Measurements from ENCODE around the gene SEMA3D. TPM values are rescaled to one million over a fixed set of nuclear protein-coding genes. Genes with fewer than 3 reads are reported as not detected.

SEMA3D gene
- total RNA-seq, 2 experiments from 2014 or later, result not detected

DNA sequence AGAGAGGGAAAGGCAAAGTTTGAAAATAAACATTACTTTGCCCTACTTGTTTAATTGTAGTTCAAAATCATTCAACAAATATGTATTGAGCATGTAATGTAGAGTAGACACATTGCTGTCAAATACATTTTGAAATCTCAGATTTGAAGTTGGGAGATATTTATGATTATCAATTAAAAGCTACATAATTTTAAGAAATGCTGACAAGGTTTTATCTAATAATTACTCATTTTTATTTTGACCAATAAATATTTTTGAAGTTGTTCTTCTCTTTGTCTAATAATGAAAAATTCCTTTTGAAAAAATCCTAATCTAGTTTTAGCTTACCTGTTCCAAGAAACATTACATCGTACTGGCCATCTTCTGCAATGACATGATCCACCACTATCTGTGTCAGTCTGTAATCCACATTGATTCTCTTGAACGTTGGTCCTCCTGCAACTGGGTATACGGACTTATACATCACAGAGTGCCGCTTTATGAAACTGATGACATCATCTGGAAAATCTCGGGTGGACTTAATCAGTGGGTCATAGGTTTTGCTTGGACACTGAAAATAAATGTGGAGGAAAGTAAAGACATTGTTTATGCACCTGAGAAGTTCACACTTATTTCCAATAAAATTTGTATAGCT lies 164.7 kb downstream of the SEMA3D start:
- intact Hi-C loops (cut with DNase I, micrococcal nuclease), result no loop called here
- POLR2A ChIA-PET, result no interaction called here
- peaks cover 3% of the 10 kb centered on the region for H3K27me3 Mint-ChIP-seq
- CTCF ChIA-PET, result interaction anchor here (0.8 to 5.1 kb wide), 6 partner anchors 8 to 1087 kb away, joined by 3 to 35 read pairs (median 3); no protein-coding TSS in a partner anchor
- ATAC-seq (no peak), DNase-seq (no peak)
- no peak overlapping the region for H3K4me3 Mint-ChIP-seq
- no peaks in the 10 kb centered on the region for H3K36me3 Mint-ChIP-seq (ENCODE audit: low read depth)
- H3K27ac Mint-ChIP-seq, result no peak overlapping the region
- no peaks in the 10 kb centered on the region for H3K4me1 Mint-ChIP-seq
- no peaks in the 10 kb centered on the region for H3K9me3 Mint-ChIP-seq (ENCODE audit: low read depth)

DNA sequence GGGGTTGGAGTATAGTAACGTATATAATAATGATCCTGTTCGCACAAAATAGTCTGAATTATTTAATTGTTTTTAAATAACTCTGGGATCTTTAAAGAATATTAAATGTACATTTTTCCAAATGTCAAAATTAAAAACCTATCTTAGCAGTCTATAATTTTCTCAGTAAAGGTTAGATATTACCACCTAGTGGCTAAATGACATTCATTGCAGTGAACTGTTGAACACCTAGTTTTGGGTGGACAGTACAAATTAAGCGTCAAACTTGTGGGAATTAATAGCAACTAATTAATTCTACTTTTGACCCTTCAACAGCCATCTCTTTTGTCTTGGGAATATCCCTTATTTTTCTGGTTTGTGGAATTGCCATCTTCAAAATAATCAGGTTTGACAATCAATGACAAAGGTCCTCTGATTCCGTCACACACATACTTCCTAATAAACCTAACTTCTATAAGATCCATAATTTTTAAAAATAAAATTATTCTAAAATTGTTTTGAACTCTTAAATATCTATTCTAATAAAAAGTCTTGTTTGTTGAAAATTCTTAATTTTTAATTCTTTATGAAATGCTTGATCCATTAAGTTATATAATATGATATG lies 165.7 kb downstream of the SEMA3D start:
- ChIA-PET POLR2A (no interaction called here), CTCF (interaction anchor here (1.2 to 5.1 kb wide), 5 partner anchors 9 to 1086 kb away, joined by 3 to 35 read pairs (median 3); no protein-coding TSS in a partner anchor)

DNA sequence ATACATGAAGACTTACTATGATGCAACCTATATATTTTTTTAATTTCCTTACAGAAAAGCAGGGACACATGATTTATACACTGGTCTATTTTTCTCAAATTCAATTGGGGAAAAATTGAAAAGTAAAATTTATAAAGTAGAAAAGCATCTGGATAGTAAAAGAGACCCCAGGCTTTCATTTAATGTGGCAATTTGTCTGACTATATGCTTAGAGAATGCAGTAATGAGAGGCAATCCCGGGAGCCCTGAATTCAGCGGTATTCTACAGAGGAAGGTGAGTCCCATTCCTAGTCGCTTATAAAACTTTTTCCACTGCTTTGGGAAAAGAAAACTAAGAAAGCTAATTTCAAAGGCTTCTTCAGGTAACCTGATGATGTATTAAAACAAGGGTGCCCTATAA lies 167.1 kb downstream of the SEMA3D start:
- no peaks in the 10 kb centered on the region for H3K4me1 Mint-ChIP-seq
- no peak overlapping the region for H3K4me3 Mint-ChIP-seq
- no peaks in the 10 kb centered on the region for H3K36me3 Mint-ChIP-seq (ENCODE audit: low read depth)
- POLR2A ChIA-PET, result no interaction called here
- CTCF ChIA-PET, result interaction anchor here (0.6 to 1.3 kb wide), 2 partner anchors 8 to 1041 kb away, joined by 3 read pairs; no protein-coding TSS in a partner anchor
- intact Hi-C loops (cut with DNase I, micrococcal nuclease), result no loop called here
- no peak for ATAC-seq
- no peak for DNase-seq
- peaks cover 3% of the 10 kb centered on the region for H3K27me3 Mint-ChIP-seq
- no peak overlapping the region for H3K27ac Mint-ChIP-seq
- H3K9me3 Mint-ChIP-seq (ENCODE audit: low read depth), result no peaks in the 10 kb centered on the region

More for the DNA sequence above, 165.7 kb downstream of the SEMA3D start:
- no peaks in the 10 kb centered on the region for H3K9me3 Mint-ChIP-seq (ENCODE audit: low read depth)
- DNase-seq, result no peak
- intact Hi-C loops (cut with DNase I, micrococcal nuclease), result no loop called here
- no peaks in the 10 kb centered on the region for H3K36me3 Mint-ChIP-seq (ENCODE audit: low read depth)
- ATAC-seq, result no peak
- no peak overlapping the region for H3K27ac Mint-ChIP-seq
- H3K4me3 Mint-ChIP-seq, result no peak overlapping the region
- H3K4me1 Mint-ChIP-seq, result no peaks in the 10 kb centered on the region
- peaks cover 3% of the 10 kb centered on the region for H3K27me3 Mint-ChIP-seq

DNA sequence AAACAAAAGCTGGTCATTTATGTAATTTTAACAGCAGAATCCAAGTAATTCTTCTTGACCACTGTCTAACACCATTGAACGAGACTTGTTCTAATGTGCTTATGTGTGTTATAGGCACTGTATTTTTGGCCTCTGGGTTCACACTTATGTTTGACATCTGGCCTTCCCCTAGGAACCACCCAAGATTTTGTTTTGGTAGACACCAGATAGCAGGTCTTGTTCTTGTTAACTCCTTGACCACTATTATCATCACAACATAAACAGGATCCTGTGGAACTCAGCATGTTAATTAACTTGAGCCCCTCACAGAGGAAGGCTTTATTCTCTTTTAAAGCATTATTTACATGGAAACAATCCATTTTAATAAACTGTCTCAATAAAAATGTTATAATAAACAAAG lies 167.7 kb downstream of the SEMA3D start:
- POLR2A ChIA-PET, result interaction anchor here (0.5 kb wide), 1 partner anchor 1040 kb away, joined by 3 read pairs; no protein-coding TSS in a partner anchor
- Mint-ChIP-seq H3K27me3 (peaks cover 3% of the 10 kb centered on the region), H3K4me1 (no peaks in the 10 kb centered on the region), H3K4me3 (no peak overlapping the region), H3K9me3 (ENCODE audit: low read depth) (no peaks in the 10 kb centered on the region), H3K27ac (no peak overlapping the region), H3K36me3 (ENCODE audit: low read depth) (no peaks in the 10 kb centered on the region)
- ATAC-seq (no peak), DNase-seq (no peak)
- CTCF ChIA-PET, result interaction anchor here (0.6 to 0.8 kb wide), 2 partner anchors 1081 to 1083 kb away, joined by 3 read pairs; no protein-coding TSS in a partner anchor
- intact Hi-C loops (cut with DNase I, micrococcal nuclease), result no loop called here

DNA sequence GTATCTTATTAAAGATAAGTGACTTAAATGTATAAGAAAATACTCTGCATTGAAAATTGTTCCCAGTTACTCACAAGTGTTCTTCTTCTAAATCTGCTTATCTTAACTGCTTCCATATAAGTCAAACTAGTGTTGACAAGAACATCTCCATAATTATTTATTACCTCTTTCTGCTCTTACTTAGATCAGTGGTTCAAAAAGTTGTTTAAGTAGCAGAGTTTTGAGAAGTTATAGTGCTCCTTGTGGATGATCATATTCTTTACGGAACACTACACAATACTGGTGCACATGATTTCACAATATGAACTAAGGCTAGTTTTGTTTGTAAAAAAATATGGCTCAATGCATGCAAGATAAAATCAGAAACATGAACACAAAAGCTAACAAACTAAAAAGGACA lies 168.4 kb downstream of the SEMA3D start:
- H3K27me3 Mint-ChIP-seq, result peaks cover 3% of the 10 kb centered on the region
- DNase-seq (no peak), ATAC-seq (no peak)
- H3K4me1 Mint-ChIP-seq, result no peaks in the 10 kb centered on the region
- H3K4me3 Mint-ChIP-seq, result no peak overlapping the region
- ChIA-PET POLR2A (interaction anchor here (0.5 kb wide), 1 partner anchor 1039 kb away, joined by 3 read pairs; no protein-coding TSS in a partner anchor), CTCF (interaction anchor here (0.6 to 0.8 kb wide), 3 partner anchors 1080 to 1866 kb away, joined by 3 read pairs; no protein-coding TSS in a partner anchor)
- H3K27ac Mint-ChIP-seq, result no peak overlapping the region
- intact Hi-C loops (cut with DNase I, micrococcal nuclease), result no loop called here
- H3K9me3 Mint-ChIP-seq (ENCODE audit: low read depth), result no peaks in the 10 kb centered on the region
- no peaks in the 10 kb centered on the region for H3K36me3 Mint-ChIP-seq (ENCODE audit: low read depth)

DNA sequence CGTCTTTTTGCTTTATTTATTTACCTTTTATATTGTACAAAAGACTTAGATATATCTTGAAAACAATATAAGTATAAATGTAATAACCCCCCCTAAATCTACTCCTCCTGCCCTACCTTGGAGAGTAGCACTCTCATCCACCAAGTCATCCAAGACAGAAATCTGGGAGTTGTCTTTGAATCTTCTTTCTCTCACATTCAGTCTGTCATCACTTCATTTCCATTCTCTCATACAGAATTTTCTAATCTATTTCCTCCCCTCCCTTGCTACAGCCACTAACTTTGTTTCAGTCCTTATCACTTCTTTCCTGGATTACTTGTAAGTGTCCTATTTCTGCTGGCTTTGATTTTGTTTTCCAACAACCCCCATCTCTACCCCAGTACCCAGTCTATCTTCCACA lies 170.6 kb downstream of the SEMA3D start:
- DNase-seq, result no peak
- ATAC-seq, result no peak
- no peaks in the 10 kb centered on the region for H3K36me3 Mint-ChIP-seq (ENCODE audit: low read depth)
- no peaks in the 10 kb centered on the region for H3K9me3 Mint-ChIP-seq (ENCODE audit: low read depth)
- H3K27me3 Mint-ChIP-seq, result peaks cover 3% of the 10 kb centered on the region
- H3K27ac Mint-ChIP-seq, result no peak overlapping the region
- ChIA-PET POLR2A (no interaction called here), CTCF (no interaction called here)
- H3K4me1 Mint-ChIP-seq, result no peaks in the 10 kb centered on the region
- intact Hi-C loops (cut with DNase I, micrococcal nuclease), result no loop called here
- no peak overlapping the region for H3K4me3 Mint-ChIP-seq

DNA sequence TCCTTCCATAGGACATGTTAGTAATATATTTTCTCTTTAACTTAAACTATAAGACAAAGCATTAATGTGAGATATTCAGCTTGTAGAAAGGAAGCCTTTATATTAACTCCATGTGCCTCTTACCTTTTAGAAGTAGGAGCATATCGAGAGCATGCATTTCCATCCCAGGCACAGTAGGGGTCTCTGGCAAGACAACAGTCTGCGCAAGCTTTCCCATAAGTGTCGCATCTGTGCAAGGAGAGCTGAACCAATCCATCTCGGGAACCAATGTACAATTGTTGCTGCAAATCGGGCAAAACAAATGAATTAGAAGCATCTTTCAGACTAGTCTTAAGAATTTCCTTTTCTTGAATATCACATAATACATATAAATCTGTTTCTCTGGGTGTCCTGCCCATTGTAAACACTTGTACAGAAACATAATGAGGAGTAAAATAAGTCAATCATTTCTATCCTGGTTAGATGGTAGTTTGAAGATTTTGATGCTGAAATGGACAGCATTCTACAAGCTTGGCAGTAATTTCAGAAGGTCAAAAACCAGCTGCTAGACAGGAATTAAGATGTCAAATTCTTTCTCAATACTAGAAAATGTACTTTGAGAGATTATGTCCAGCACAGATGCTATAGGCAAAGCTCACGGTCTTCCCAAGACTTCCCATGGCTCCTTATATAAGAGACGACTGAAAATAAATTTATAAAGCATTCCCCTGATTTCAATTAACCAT lies 171.8 kb downstream of the SEMA3D start:
- Mint-ChIP-seq H3K36me3 (ENCODE audit: low read depth) (no peaks in the 10 kb centered on the region), H3K27ac (no peak overlapping the region)
- intact Hi-C loops (cut with DNase I, micrococcal nuclease), result no loop called here

DNA sequence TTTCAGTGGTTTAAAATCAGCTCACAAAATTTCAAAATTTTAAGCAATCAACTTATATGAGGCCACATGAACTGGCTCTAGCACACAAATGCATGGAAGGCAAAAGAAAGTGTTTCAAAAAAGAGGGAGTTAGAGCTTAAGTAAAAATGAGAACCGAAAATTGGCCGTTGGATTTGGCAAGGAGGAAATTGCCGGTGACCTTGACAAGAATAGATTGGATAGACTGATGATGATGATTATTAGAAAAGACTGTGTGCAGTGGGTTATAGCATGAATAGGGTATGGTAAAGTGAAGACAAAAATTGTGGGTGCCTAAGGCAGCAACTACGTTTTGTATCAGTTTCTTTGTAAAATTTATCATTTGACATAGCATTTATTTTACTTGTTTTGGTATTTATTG lies 175.7 kb downstream of the SEMA3D start:
- intact Hi-C loops (cut with DNase I, micrococcal nuclease), result loop anchor here in 1 of 2 experiments (1.0 kb wide), 1 partner anchor 12 kb away; no protein-coding TSS in a partner anchor
- Mint-ChIP-seq H3K4me1 (no peaks in the 10 kb centered on the region), H3K27ac (no peak overlapping the region), H3K9me3 (ENCODE audit: low read depth) (no peaks in the 10 kb centered on the region), H3K27me3 (no peaks in the 10 kb centered on the region), H3K4me3 (no peak overlapping the region), H3K36me3 (ENCODE audit: low read depth) (no peaks in the 10 kb centered on the region)
- POLR2A ChIA-PET, result no interaction called here
- DNase-seq (no peak), ATAC-seq (no peak)
- CTCF ChIA-PET, result interaction anchor here (0.8 to 0.9 kb wide), 2 partner anchors 9 to 12 kb away, joined by 3 read pairs; no protein-coding TSS in a partner anchor

More for the DNA sequence above, 171.8 kb downstream of the SEMA3D start:
- ATAC-seq (no peak), DNase-seq (no peak)
- Mint-ChIP-seq H3K4me3 (no peak overlapping the region), H3K4me1 (no peaks in the 10 kb centered on the region), H3K9me3 (ENCODE audit: low read depth) (no peaks in the 10 kb centered on the region), H3K27me3 (peaks cover under 1% of the 10 kb centered on the region)
- ChIA-PET POLR2A (interaction anchor here (0.6 kb wide), 1 partner anchor 14 kb away, joined by 4 read pairs; no protein-coding TSS in a partner anchor), CTCF (interaction anchor here (0.6 to 1.8 kb wide), 2 partner anchors 9 to 979 kb away, joined by 3 read pairs; no protein-coding TSS in a partner anchor)

DNA sequence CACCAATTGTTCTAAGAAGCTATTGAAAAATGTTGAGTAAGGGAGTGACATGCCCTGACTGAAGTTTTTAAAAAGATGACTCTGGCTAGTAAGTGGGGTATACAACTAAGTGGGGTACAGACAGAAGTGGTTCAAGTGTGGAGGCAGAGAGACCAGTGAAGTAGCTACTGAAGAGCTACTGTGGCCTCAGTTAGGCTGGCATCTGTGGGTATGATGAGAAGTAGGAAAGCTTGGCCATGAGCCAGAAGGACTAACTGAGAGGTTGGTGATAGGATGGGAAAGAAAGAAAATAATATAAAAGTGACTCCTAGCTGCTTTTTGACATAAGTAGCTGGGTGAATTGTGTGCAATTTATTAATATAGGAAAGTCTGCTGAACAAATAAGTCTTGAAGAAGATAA lies 176.6 kb downstream of the SEMA3D start:
- Mint-ChIP-seq H3K4me1 (no peaks in the 10 kb centered on the region), H3K27me3 (no peaks in the 10 kb centered on the region), H3K36me3 (ENCODE audit: low read depth) (no peaks in the 10 kb centered on the region), H3K9me3 (ENCODE audit: low read depth) (no peaks in the 10 kb centered on the region), H3K4me3 (no peak overlapping the region), H3K27ac (no peak overlapping the region)
- CTCF ChIA-PET, result interaction anchor here (0.7 to 0.8 kb wide), 2 partner anchors 13 to 798 kb away, joined by 3 read pairs; no protein-coding TSS in a partner anchor
- POLR2A ChIA-PET, result no interaction called here
- DNase-seq, result no peak
- no peak for ATAC-seq
- intact Hi-C loops (cut with DNase I, micrococcal nuclease), result no loop called here

DNA sequence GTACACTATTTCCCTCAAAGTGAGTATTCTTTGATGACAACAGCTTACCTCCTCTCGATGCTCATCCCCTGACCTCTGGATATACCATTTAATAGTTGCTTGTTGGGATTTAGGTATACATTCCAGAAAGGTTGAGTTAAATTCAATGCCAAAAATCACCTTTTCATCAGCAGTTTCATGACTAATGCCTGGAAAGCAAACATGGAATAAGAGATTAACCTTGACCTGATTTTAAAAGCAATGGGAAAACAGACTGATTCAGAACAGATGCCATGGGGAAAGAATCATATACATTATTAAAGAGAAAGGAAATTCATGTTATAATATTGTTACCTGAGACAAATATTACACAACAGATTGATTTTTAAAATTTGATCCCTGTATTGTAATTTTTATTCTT lies 180.1 kb downstream of the SEMA3D start:
- Mint-ChIP-seq H3K4me1 (no peaks in the 10 kb centered on the region), H3K27ac (no peak overlapping the region), H3K4me3 (no peak overlapping the region), H3K36me3 (ENCODE audit: low read depth) (no peaks in the 10 kb centered on the region), H3K9me3 (ENCODE audit: low read depth) (no peaks in the 10 kb centered on the region), H3K27me3 (no peaks in the 10 kb centered on the region)
- DNase-seq (no peak), ATAC-seq (no peak)
- ChIA-PET POLR2A (no interaction called here), CTCF (no interaction called here)
- intact Hi-C loops (cut with DNase I, micrococcal nuclease), result no loop called here

DNA sequence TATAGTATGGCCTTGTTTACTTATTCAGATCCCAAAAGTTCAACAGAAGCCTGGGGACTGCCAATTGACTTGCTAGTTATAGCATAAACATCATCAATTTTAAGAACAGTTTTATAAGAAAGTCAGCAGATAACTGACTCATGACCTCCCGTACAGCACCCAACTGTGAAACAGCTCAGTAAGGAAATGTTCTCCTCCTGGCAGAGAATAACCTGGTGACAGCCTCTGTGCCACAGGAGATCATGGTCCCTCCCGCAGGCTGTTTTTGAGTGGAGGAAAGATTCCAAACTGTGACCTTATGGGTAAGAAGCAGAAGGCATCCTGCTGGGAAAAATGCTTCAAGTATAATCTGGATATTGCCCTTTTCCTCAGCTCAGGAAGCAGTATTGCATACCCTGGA lies 182.5 kb downstream of the SEMA3D start:
- H3K4me1 Mint-ChIP-seq, result no peaks in the 10 kb centered on the region
- no peaks in the 10 kb centered on the region for H3K27me3 Mint-ChIP-seq
- ChIA-PET CTCF (no interaction called here), POLR2A (no interaction called here)
- DNase-seq (no peak), ATAC-seq (no peak)
- H3K9me3 Mint-ChIP-seq (ENCODE audit: low read depth), result no peaks in the 10 kb centered on the region
- intact Hi-C loops (cut with DNase I, micrococcal nuclease), result no loop called here
- H3K36me3 Mint-ChIP-seq (ENCODE audit: low read depth), result no peaks in the 10 kb centered on the region
- no peak overlapping the region for H3K27ac Mint-ChIP-seq
- no peak overlapping the region for H3K4me3 Mint-ChIP-seq
